Ammon's horn (tissue), 1 donor: ENCODE data around the gene SLC12A8.

Experiments used
- DNase-seq: peaks from one replicate; pipeline ENCODE4 v3.0.0-alpha.2; 2016; ENCODE audit warnings: low spot score

SLC12A8 gene

GRCh38 chr3:125213946-125214542, 1.5 kb upstream of the SLC12A8 start:
- no peak for DNase-seq

- DNase-seq = no peak
Measured at GRCh38 chr3:125213364-125213755, 812 bp upstream of the SLC12A8 start.

GRCh38 chr3:125212091-125212508, 448 bp downstream of the SLC12A8 start:
- no peak for DNase-seq

- no peak for DNase-seq
Measured at GRCh38 chr3:125211523-125212090, 941 bp downstream of the SLC12A8 start.

GRCh38 chr3:125207949-125208568, 4.5 kb downstream of the SLC12A8 start:
- no peak for DNase-seq

- DNase-seq = no peak
Measured at GRCh38 chr3:125207507-125207906, 5.0 kb downstream of the SLC12A8 start.

- DNase-seq = no peak
Measured at GRCh38 chr3:125206934-125207333, 5.6 kb downstream of the SLC12A8 start.

- no peak for DNase-seq
Measured at GRCh38 chr3:125203731-125204130, 8.8 kb downstream of the SLC12A8 start.

- DNase-seq = no peak
Measured at GRCh38 chr3:125202197-125202596, 10.4 kb downstream of the SLC12A8 start.

- DNase-seq = no peak
Measured at GRCh38 chr3:125200731-125201139, 11.8 kb downstream of the SLC12A8 start.

GRCh38 chr3:125194849-125195601, 17.5 kb downstream of the SLC12A8 start:
- DNase-seq = no peak

GRCh38 chr3:125194061-125194848, 18.3 kb downstream of the SLC12A8 start:
- no peak for DNase-seq

GRCh38 chr3:125192190-125193035, 20.1 kb downstream of the SLC12A8 start:
- DNase-seq = no peak

GRCh38 chr3:125191730-125192129, 20.8 kb downstream of the SLC12A8 start:
- no peak for DNase-seq

GRCh38 chr3:125191256-125191655, 21.3 kb downstream of the SLC12A8 start:
- DNase-seq = no peak

- no peak for DNase-seq
Measured at GRCh38 chr3:125190786-125191185, 21.8 kb downstream of the SLC12A8 start.

GRCh38 chr3:125189378-125190165, 23.0 kb downstream of the SLC12A8 start:
- no peak for DNase-seq

- no peak for DNase-seq
Measured at GRCh38 chr3:125188955-125189354, 23.6 kb downstream of the SLC12A8 start.

GRCh38 chr3:125187599-125187910, 25.0 kb downstream of the SLC12A8 start:
- no peak for DNase-seq

- DNase-seq = no peak
Measured at GRCh38 chr3:125186800-125187598, 25.5 kb downstream of the SLC12A8 start.
